Measurements from ENCODE around the gene TRMT44.

The TRMT44 gene, protein sequence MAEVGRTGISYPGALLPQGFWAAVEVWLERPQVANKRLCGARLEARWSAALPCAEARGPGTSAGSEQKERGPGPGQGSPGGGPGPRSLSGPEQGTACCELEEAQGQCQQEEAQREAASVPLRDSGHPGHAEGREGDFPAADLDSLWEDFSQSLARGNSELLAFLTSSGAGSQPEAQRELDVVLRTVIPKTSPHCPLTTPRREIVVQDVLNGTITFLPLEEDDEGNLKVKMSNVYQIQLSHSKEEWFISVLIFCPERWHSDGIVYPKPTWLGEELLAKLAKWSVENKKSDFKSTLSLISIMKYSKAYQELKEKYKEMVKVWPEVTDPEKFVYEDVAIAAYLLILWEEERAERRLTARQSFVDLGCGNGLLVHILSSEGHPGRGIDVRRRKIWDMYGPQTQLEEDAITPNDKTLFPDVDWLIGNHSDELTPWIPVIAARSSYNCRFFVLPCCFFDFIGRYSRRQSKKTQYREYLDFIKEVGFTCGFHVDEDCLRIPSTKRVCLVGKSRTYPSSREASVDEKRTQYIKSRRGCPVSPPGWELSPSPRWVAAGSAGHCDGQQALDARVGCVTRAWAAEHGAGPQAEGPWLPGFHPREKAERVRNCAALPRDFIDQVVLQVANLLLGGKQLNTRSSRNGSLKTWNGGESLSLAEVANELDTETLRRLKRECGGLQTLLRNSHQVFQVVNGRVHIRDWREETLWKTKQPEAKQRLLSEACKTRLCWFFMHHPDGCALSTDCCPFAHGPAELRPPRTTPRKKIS

DNA sequence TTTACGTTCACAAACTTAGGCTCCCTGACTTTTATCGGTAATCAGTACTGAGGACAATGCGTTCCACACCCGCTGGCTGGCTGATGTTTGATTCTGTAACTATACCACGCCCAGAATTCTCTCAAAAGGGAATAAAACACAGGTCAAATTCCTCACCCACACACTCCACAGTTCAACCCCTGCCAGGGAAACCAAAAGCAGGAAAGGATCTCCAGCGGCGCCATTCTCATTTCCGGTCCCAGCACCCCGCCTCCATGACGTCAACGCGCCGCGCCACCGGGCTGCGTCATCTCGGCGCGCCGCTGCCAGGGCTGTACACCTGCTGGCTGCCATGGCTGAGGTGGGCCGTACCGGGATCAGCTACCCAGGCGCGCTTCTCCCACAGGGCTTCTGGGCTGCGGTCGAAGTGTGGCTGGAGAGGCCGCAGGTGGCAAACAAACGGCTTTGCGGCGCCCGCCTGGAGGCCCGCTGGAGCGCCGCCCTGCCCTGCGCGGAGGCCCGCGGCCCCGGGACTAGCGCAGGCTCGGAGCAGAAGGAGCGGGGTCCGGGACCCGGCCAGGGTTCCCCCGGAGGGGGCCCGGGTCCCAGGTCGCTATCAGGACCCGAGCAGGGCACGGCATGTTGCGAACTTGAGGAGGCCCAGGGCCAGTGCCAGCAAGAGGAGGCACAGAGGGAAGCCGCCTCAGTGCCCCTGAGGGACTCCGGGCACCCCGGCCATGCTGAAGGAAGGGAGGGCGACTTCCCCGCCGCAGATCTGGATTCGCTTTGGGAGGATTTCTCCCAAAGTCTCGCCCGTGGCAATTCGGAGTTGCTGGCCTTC, at the start of gene TRMT44, which contains the start of gene ACOX3:
TRMT44 (plus strand) TSS at position 286 of the 820 bp plus-strand sequence; CDS start at position 332, 46 bp downstream.
ACOX3 (minus strand) TSS at position 232 of the 820 bp plus-strand sequence. CDS start 24,202 bp downstream, outside the sequence.
- DNase-seq = peak; percentile 63 to 94 (median 84)

GRCh38 chr4:8391071-8391470, 49.5 kb upstream of the TRMT44 start:
- no peak for DNase-seq

GRCh38 chr4:8391972-8392371, 48.6 kb upstream of the TRMT44 start:
- DNase-seq = peak in 23 of 51 donors; percentile 6 to 63 (median 26)

DNA sequence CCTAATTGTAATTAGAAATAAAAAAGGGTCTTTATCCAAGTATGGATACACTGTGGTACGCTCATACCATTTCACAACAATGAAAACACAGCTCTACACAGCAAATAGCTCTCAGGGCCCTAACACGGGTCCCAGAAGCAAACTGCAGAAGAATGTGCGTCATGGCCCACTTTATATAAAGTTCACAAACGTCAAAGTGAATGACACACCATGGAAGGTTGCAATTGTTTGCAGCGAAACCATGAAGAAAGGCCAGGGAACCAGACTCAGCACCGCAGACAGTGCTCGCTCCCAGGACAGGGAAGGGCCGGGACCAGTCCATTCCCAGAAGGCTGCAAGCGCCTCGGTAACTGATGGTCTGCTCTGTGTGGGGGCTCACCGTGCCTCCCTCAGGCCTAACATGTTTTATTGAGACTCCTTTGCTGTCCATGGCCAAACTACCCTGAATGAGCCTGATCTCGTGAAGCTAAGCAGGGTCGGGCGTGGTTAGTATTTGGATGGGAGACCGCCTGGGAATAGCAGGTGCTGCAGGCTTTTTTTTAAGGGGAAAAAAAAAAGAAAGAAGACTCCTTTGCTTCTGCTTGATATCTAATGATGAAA, 47.9 kb upstream of the TRMT44 start:
- peak in 2 of 51 donors; percentile 20 to 27 for DNase-seq

DNA sequence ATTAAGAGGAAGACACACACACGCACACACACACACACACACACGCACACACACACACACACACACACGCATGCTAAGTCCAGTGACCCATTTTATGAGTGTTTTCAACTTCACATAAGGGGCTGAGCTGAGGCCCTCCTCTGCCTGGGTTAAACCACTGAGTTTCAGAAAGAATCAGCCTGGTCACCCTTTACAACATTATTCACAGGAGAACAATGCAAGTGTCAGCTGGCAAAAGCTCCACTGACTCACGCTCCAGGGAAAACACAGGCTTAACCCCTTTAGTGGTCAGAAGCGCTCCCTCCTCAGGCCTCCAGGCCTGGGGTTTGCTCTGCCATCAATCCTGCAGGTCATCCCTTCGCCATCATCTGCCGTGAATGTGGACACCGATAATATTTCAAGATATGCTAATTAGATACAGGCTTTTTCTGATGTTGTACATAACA, 47.0 kb upstream of the TRMT44 start:
- peak in 38 of 51 donors; percentile 13 to 87 (median 50) for DNase-seq

DNA sequence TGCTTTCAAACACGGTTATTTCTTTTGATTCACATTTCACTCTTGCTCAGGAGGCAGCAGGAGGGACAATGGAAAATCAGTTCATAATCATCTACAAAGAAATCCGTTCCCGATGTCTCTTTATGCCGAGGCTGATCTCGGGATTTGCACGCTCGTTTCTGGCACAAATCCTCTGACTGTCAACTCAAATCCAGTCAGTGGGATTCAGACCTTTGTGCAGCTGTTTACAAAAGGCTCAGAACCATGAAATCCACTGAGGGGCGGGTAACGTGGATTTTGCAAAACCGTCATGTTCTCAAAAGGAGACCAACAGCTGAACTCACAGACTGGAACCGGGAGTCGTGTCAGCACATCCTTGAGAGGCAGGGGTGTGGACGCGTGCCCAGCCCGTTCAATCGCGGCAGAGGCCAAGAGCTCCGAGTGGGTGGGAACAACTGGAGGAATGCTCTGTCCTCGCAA, 46.5 kb upstream of the TRMT44 start:
- DNase-seq = peak in 42 of 51 donors; percentile 10 to 87 (median 47)

DNA sequence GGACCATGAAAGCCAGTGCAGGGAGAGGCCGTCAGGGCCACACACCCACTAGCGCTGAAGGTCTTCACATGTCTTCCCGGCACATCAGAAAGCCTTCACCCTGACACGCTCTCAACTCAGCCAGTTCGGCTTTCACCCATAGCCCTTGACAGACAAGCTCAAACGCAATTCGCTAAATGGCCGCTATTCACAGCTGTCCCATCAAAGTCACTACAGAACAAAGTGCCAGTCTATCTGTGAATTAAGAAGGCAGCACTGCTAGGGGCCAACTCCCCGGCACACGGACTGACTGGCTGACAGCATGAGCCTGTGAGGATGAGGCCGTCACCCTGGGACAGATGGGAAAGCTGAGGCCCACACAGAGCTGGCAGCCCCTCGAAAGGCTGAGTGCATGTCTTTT, 45.8 kb upstream of the TRMT44 start:
- peak in 27 of 51 donors; percentile 16 to 85 (median 47) for DNase-seq

GRCh38 chr4:8395504-8396296, 44.9 kb upstream of the TRMT44 start:
- peak in 1 of 51 donors; percentile 13 for DNase-seq

DNA sequence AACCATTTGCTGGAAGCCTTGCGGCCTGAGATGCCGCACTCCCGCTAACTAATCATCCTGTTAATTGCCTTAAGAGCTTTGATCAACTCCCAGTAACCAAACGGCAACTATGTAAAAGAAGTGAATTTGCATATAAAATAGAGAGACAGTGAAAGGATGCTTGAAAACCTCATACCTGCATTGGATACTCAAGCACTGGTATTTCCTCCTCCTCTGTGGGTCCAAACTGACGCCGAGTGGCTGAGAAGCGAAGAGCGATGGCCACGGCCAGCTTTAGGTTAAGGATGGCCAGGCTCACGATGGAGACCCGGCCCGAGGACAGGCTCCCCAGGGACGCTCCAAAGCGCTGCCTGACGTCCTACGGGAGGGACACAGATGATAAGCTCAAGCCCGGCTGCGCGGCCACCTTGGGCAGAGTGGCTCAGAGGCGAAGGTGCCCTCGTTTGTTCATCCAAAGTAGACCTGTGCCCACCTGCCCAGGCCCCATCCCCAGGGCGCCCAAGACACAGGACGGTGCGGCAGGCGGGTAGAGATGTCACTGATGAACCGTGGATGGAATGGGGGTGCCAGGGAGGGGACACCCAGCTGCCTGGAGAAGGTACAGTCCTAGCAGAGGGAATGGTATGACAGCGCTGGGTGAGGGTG, 43.7 kb upstream of the TRMT44 start:
- no peak for DNase-seq

DNA sequence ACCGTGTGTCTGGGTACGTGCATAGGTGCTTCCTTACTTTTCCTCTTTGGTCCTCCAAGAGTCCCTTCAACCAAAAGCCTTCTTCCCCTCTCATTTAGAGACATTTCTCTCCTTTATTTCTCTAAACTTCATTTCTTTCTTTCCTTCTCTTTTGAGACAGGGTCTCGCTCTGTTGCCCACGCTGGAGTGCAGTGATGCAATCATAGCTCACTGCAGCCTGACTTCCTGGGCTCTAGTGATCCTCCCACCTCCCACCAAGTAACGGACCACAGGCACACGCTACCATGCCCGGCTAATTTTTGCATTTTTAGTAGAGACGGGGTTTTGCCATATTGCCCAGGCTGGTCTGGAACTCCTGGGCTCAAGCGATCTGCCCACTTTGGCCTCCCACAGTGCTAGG, 42.2 kb upstream of the TRMT44 start:
- DNase-seq = no peak

DNA sequence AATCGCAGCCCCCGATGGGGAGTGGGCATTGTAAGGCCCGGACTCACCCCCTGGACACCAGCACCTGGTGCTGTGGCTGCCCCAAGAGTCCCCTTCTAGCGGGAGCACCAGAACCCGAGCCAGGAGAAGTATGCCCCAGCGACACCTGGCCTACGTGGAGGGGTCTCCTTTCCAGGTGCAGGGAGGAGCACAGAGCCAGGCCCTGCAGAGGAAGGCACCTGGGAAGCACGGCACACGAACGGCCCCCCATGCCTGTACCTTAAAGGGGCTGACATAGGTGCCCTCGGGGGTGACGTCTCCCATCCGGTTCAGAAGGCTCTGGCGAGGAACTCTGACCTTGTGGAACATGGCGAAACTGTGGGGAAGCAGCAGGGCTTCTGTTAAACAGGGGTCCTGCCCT, 41.3 kb upstream of the TRMT44 start:
- no peak for DNase-seq

- DNase-seq = no peak
These were observed 39.8 kb upstream of the TRMT44 start for GRCh38 chr4:8400632-8401325.

- no peak for DNase-seq
These were observed 38.9 kb upstream of the TRMT44 start for GRCh38 chr4:8401665-8402064.

- no peak for DNase-seq
These were observed 38.4 kb upstream of the TRMT44 start for GRCh38 chr4:8402181-8402597.

DNA sequence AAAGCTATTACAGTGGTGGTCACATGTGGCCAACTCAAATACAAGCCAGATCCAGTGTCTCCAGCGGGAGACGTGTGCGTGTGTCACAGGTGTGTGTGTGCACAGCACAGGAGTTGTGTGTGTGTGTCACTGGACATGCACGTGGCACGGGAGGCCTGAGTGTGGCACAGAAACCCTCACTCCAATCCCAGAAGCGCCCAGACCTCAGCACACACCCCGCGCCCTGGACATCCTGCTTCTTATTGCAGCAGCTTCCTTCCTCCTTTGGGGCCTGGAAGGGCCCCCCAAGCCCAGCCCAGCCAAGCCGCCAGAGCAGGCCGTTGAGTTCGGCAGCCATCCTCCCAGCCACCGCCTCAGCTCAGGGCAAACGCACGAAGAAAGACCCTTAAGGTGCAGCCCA, 37.9 kb upstream of the TRMT44 start:
- peak in 1 of 51 donors; percentile 13 for DNase-seq

GRCh38 chr4:8403173-8403753, 37.3 kb upstream of the TRMT44 start:
- peak in 49 of 51 donors; percentile 3 to 86 (median 62) for DNase-seq

GRCh38 chr4:8403976-8404375, 36.6 kb upstream of the TRMT44 start:
- no peak for DNase-seq

- no peak for DNase-seq
These were observed 35.6 kb upstream of the TRMT44 start for GRCh38 chr4:8404791-8405515.
